ENCODE results near the gene SLC25A53.
"Not testable (repeated sequence)": the region's sequence is repeated elsewhere in the genome, so short reads cannot be mapped to it uniquely, and the experiment has no call there.

The SLC25A53 gene

DNA sequence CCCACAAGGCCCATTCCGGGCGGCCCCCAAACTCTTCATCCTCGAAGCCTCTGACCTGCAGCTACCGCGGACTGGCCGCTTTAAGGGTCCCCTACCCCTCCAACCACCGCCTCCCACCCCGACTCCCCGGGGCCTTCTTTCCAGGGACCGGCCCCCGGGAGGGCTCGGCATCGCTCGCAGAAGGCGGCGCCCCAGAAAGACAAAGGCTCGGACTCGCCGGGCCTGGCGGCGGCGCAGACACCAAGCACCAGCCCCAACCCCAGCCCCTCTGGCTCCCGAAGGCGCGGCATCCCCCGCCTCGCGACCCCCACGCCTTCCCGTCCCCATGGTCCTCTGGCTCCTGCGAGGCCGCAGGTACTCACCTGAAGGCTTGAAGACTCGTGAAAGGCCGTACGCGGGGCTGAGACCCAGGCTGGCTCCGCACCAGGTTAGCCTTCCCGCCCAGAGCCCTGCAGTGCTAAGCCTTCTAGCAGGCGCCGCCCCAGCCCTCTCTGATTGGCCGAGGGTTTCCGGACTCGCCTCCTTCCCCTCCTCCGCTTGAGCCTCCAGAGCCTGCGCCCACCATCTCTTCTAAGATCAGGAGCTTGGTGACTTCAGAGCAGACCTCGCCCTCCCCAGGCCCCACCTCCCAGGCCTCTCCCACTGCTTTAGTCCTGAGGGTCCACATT, 80.9 kb downstream of the SLC25A53 start, which contains the start of gene TMSB15C:
Gene TMSB15C, minus strand, starts transcription at position 459 of the 668 bp plus-strand sequence.
- not testable (repeated sequence) for DNase-seq (ENCODE audit: low read depth in 2 of 3, low spot score in 2 of 3)

DNA sequence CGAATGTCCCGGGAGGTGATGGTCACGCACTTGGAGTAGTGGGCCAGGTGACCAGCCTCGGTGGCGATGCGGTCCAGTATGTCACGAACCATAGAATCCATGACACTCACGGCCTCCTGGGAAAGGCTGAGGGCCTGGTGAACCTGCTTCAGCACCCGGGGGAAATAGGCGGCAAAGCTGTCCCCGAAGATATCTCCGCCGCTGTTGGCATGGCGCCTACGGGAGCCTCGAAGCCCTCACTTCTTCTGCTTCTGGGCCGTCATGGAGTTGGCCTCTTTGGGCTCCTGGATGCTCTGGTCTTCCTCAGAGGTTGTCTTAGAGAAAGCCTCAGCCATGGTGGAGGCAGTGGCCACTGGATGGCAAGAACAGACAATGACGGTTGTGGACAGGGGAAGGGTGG, 94.2 kb downstream of the SLC25A53 start:
- not testable (repeated sequence) for DNase-seq (ENCODE audit: low read depth in 2 of 3, low spot score in 2 of 3)

DNA sequence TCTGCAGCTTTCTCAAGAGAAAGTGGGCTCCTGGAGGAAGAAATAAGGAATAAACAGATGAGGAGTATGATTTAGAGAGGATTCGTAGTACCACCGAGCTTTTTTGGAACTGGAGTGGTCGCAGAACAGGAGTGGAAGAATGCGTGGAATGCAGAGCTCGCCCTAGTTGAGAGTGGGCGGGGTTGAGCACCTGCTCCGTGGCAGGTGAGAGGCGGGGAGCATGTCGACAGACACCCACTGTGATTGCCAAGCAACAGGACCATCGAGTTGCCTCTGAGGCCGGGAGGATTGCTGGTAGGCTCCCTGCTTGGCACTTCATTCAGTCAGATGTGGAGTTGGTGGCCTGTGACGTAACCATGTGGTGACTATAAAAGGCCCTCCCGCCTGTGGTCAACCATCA, 101.9 kb downstream of the SLC25A53 start:
- not testable (repeated sequence) for DNase-seq (ENCODE audit: low read depth in 2 of 3, low spot score in 2 of 3)

All from activated CD8-positive, alpha-beta memory T cell treated with anti-CD3 and anti-CD28 coated beads for 48 hours (primary cell).